MM.1S (cell line): ENCODE results near the gene SYAP1.
"Not testable (repeated sequence)": the region's sequence is repeated elsewhere in the genome, so short reads cannot be mapped to it uniquely, and the experiment has no call there.

Source experiments
- EZH2 ChIP-seq: fragments of 300-600 bp; sonication (generic); optimal IDR thresholded peaks from 2 replicates; pipeline ENCODE3; 2017; ENCODE audit warnings: low read depth, mild to moderate bottlenecking, antibody characterized with exemption, low read length, mixed read lengths
- TF ChIP-seq, protein P1 (sequence below): fragments of 300-600 bp; sonication (generic); IDR thresholded peaks from 2 replicates; pipeline ENCODE4 v1.5.1; 2016; ENCODE audit warnings: antibody characterized with exemption, low read length, mixed read lengths

DNA sequence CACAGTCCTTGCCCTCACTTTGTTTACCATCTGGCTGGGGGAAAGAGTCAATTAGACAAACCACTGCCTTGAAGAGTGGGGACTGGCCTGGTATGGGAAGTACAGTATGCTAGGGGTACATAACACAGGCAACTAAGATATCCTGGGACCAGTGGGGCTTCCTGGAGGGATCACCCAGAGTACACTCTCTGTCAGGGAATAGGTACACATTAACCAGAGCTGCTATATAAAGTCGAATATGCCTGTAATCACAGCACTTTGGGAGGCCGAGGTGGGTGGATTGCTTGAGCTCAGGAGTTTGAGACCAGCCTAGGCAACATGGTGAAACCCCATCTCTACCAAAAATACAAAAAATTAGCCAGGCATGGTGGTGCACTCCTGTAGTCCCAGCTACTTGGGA is 60.4 kb downstream of the SYAP1 start:
- TF ChIP-seq, protein P1, sequence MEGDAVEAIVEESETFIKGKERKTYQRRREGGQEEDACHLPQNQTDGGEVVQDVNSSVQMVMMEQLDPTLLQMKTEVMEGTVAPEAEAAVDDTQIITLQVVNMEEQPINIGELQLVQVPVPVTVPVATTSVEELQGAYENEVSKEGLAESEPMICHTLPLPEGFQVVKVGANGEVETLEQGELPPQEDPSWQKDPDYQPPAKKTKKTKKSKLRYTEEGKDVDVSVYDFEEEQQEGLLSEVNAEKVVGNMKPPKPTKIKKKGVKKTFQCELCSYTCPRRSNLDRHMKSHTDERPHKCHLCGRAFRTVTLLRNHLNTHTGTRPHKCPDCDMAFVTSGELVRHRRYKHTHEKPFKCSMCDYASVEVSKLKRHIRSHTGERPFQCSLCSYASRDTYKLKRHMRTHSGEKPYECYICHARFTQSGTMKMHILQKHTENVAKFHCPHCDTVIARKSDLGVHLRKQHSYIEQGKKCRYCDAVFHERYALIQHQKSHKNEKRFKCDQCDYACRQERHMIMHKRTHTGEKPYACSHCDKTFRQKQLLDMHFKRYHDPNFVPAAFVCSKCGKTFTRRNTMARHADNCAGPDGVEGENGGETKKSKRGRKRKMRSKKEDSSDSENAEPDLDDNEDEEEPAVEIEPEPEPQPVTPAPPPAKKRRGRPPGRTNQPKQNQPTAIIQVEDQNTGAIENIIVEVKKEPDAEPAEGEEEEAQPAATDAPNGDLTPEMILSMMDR = not testable (repeated sequence)
- TF ChIP-seq EZH2 = not testable (repeated sequence)
